ENCODE measurements around the gene DCTN2. TPM values are rescaled to one million over a fixed set of nuclear protein-coding genes. Genes with fewer than 3 reads are reported as not detected.

Gene DCTN2
- polyA plus RNA-seq, 1 donor from 2014 or later: 369 TPM

DNA sequence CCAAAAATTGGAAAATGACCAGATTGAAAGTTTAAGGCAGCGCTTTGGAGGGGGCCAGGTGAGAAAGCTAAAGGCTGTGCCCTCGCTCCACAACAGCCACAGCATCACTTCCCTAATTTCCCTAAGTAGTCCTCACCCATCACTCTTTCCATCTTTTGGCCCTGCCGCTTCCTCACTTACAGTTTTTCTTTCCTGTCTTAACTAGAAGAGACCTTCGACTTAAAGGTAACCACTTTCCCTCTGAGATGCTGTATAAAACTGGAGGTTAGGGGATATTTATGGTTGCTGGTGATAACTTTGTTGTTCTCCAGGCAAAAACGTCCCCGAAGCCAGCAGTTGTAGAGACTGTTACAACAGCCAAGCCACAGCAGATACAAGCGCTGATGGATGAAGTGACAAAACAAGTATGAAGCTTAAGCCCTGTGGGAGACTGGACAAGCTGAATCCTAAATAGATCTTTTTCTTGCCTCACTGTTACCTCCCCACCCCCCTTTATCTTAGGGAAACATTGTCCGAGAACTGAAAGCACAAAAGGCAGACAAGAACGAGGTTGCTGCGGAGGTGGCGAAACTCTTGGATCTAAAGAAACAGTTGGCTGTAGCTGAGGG is 31.0 kb downstream of the DCTN2 start:
- Histone ChIP-seq H3K4me2 (ENCODE audit: low read length) (no peak overlapping the region), H3K27ac (ENCODE audit: low read length) (no peak overlapping the region), H3K9me2 (ENCODE audit: insufficient read depth, low read length) (no peaks in the 10 kb centered on the region), H4K20me1 (ENCODE audit: insufficient read depth) (no peaks in the 10 kb centered on the region), H3K4me3 (ENCODE audit: low read length) (no peak overlapping the region), H3K79me2 (replicated peaks; ENCODE audit: insufficient read depth, low read length) (peaks cover 19% of the 10 kb centered on the region), H3K9ac (ENCODE audit: low read length) (no peak overlapping the region), H3K9me3 (ENCODE audit: low read length) (no peaks in the 10 kb centered on the region), H3K36me3 (ENCODE audit: insufficient read depth, low read length) (peaks cover 7% of the 10 kb centered on the region), H3K27me3 (ENCODE audit: insufficient read depth, low read depth, low read length) (no peaks in the 10 kb centered on the region), H3F3A (ENCODE audit: insufficient read depth, low read length, poor library complexity, severe bottlenecking) (no peaks in the 10 kb centered on the region), H2AFZ (ENCODE audit: low read depth, low read length) (no peak overlapping the region)
- TF ChIP-seq RAD21 (conservative IDR thresholded peaks at IDR 0.05) (no peak), EP300 (conservative IDR thresholded peaks at IDR 0.05; ENCODE audit: poor library complexity, severe bottlenecking) (no peak), MXI1 (conservative IDR thresholded peaks at IDR 0.05; ENCODE audit: poor library complexity, severe bottlenecking) (no peak), SMC3 (conservative IDR thresholded peaks at IDR 0.05; ENCODE audit: poor library complexity) (no peak), EZH2 (IDR thresholded peaks at IDR 0.05; ENCODE audit: borderline replicate concordance, insufficient read depth, low read length, poor library complexity, severe bottlenecking) (no peak), TAF1 (IDR thresholded peaks at IDR 0.05; ENCODE audit: low read depth) (no peak), POLR2AphosphoS5 (IDR thresholded peaks at IDR 0.05) (no peak)
- TF ChIP-seq, protein P1, sequence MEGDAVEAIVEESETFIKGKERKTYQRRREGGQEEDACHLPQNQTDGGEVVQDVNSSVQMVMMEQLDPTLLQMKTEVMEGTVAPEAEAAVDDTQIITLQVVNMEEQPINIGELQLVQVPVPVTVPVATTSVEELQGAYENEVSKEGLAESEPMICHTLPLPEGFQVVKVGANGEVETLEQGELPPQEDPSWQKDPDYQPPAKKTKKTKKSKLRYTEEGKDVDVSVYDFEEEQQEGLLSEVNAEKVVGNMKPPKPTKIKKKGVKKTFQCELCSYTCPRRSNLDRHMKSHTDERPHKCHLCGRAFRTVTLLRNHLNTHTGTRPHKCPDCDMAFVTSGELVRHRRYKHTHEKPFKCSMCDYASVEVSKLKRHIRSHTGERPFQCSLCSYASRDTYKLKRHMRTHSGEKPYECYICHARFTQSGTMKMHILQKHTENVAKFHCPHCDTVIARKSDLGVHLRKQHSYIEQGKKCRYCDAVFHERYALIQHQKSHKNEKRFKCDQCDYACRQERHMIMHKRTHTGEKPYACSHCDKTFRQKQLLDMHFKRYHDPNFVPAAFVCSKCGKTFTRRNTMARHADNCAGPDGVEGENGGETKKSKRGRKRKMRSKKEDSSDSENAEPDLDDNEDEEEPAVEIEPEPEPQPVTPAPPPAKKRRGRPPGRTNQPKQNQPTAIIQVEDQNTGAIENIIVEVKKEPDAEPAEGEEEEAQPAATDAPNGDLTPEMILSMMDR (IDR thresholded peaks at IDR 0.05; ENCODE audit: poor library complexity, severe bottlenecking): no peak
- TF ChIP-seq, protein P2, sequence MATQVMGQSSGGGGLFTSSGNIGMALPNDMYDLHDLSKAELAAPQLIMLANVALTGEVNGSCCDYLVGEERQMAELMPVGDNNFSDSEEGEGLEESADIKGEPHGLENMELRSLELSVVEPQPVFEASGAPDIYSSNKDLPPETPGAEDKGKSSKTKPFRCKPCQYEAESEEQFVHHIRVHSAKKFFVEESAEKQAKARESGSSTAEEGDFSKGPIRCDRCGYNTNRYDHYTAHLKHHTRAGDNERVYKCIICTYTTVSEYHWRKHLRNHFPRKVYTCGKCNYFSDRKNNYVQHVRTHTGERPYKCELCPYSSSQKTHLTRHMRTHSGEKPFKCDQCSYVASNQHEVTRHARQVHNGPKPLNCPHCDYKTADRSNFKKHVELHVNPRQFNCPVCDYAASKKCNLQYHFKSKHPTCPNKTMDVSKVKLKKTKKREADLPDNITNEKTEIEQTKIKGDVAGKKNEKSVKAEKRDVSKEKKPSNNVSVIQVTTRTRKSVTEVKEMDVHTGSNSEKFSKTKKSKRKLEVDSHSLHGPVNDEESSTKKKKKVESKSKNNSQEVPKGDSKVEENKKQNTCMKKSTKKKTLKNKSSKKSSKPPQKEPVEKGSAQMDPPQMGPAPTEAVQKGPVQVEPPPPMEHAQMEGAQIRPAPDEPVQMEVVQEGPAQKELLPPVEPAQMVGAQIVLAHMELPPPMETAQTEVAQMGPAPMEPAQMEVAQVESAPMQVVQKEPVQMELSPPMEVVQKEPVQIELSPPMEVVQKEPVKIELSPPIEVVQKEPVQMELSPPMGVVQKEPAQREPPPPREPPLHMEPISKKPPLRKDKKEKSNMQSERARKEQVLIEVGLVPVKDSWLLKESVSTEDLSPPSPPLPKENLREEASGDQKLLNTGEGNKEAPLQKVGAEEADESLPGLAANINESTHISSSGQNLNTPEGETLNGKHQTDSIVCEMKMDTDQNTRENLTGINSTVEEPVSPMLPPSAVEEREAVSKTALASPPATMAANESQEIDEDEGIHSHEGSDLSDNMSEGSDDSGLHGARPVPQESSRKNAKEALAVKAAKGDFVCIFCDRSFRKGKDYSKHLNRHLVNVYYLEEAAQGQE (IDR thresholded peaks at IDR 0.05; ENCODE audit: borderline replicate concordance): no peak

DNA sequence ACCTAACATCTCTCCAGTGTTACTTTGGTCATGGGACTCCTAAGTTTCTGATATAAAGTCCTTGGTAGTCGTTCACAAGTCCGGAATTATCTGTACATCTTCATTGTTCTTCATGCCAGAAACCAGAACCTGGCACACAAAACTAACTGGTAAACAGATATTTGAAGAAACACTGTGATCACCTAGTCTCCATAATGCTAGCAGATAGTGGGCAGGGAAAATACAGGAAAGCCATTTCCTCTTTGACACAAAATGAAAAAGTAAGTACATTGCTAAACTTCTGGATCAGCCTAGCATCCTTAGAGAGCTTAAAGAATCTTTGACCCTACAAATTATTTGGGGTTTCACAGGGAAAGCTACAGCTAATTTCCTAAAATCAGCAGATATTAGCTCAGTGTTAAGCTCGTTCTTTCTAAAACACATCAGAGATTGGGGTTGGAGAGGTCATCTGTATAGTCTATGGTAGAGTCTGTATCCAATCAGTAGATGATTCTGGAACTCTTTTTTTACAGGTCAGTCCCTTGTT is 31.5 kb downstream of the DCTN2 start:
- Histone ChIP-seq H3K9ac (ENCODE audit: low read length) (no peak overlapping the region), H3K9me2 (ENCODE audit: insufficient read depth, low read length) (no peaks in the 10 kb centered on the region), H3K79me2 (replicated peaks; ENCODE audit: insufficient read depth, low read length) (peaks cover 19% of the 10 kb centered on the region), H2AFZ (ENCODE audit: low read depth, low read length) (no peak overlapping the region), H3K4me2 (ENCODE audit: low read length) (no peak overlapping the region), H3K4me3 (ENCODE audit: low read length) (no peak overlapping the region), H3K9me3 (ENCODE audit: low read length) (no peaks in the 10 kb centered on the region), H3F3A (ENCODE audit: insufficient read depth, low read length, poor library complexity, severe bottlenecking) (no peaks in the 10 kb centered on the region), H3K27ac (ENCODE audit: low read length) (no peak overlapping the region), H3K36me3 (ENCODE audit: insufficient read depth, low read length) (peaks cover 7% of the 10 kb centered on the region), H3K27me3 (ENCODE audit: insufficient read depth, low read depth, low read length) (no peaks in the 10 kb centered on the region), H4K20me1 (ENCODE audit: insufficient read depth) (no peaks in the 10 kb centered on the region)
- no peak for TF ChIP-seq EZH2 (IDR thresholded peaks at IDR 0.05; ENCODE audit: borderline replicate concordance, insufficient read depth, low read length, poor library complexity, severe bottlenecking)
- TF ChIP-seq, protein P2 (IDR thresholded peaks at IDR 0.05; ENCODE audit: borderline replicate concordance): no peak
- TF ChIP-seq EP300 (conservative IDR thresholded peaks at IDR 0.05; ENCODE audit: poor library complexity, severe bottlenecking): no peak
- no peak for TF ChIP-seq SMC3 (conservative IDR thresholded peaks at IDR 0.05; ENCODE audit: poor library complexity)
- TF ChIP-seq, protein P1 (IDR thresholded peaks at IDR 0.05; ENCODE audit: poor library complexity, severe bottlenecking): no peak
- no peak for TF ChIP-seq RAD21 (conservative IDR thresholded peaks at IDR 0.05)

All from neural cell (in vitro differentiated cells).